DND-41 (cell line): ENCODE results near the gene STAG1.

Source experiments
- EZH2 ChIP-seq: IDR thresholded peaks from 3 replicates; pipeline ENCODE4 v1.6.1; 2012; ENCODE audit warnings: borderline replicate concordance, low read depth, mild to moderate bottlenecking, moderate library complexity, low read length, inconsistent platforms; ENCODE audit not compliant: severe bottlenecking
- TF ChIP-seq, protein P1 (sequence below): IDR thresholded peaks from 2 replicates; pipeline ENCODE4 v1.5.1; 2012; ENCODE audit warnings: borderline replicate concordance, low read length, moderate library complexity, mild to moderate bottlenecking; ENCODE audit not compliant: poor library complexity, severe bottlenecking; ENCODE audit errors: extremely low read depth

- TF ChIP-seq, protein P1, sequence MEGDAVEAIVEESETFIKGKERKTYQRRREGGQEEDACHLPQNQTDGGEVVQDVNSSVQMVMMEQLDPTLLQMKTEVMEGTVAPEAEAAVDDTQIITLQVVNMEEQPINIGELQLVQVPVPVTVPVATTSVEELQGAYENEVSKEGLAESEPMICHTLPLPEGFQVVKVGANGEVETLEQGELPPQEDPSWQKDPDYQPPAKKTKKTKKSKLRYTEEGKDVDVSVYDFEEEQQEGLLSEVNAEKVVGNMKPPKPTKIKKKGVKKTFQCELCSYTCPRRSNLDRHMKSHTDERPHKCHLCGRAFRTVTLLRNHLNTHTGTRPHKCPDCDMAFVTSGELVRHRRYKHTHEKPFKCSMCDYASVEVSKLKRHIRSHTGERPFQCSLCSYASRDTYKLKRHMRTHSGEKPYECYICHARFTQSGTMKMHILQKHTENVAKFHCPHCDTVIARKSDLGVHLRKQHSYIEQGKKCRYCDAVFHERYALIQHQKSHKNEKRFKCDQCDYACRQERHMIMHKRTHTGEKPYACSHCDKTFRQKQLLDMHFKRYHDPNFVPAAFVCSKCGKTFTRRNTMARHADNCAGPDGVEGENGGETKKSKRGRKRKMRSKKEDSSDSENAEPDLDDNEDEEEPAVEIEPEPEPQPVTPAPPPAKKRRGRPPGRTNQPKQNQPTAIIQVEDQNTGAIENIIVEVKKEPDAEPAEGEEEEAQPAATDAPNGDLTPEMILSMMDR, result no peak
- no peak for TF ChIP-seq EZH2
These were observed 108.0 kb downstream of the STAG1 start for GRCh38 chr3:136644212-136644611.
